PC-3 (cell line): ENCODE results near the gene UBE2H. TPM values are rescaled to one million over a fixed set of nuclear protein-coding genes. Genes with fewer than 3 reads are reported as not detected.
"Not testable (repeated sequence)": the region's sequence is repeated elsewhere in the genome, so short reads cannot be mapped to it uniquely, and the experiment has no call there.

Source experiments
- ATAC-seq: fragments of 200-7000 bp; cut with Tn5 transposase; 2 replicates; pipeline ENCODE4 v1.9.1; 2020; ENCODE audit warnings: mild to moderate bottlenecking, moderate library complexity
- BruUV-seq: library from RNA; stranded (reverse); fragments of 400-500 nt; replicated peaks from 2 replicates; lab custom pipeline; 2021; lab: Mats Ljungman, UMichigan
- CTCF ChIA-PET: fragments of 300-600 bp; sonication (Branson Sonifier 250); formaldehyde crosslinking; loops from one replicate; lab custom pipeline; 2022; ENCODE audit warnings: antibody characterized with exemption; lab: Charles Lee
- POLR2A ChIA-PET: fragments of 300-600 bp; sonication (Branson Sonifier 250); formaldehyde crosslinking; loops from one replicate; lab custom pipeline; 2022; ENCODE audit warnings: antibody characterized with exemption; ENCODE audit not compliant: unreplicated experiment; lab: Charles Lee
- DNase-seq: peaks from one replicate; pipeline ENCODE4 v3.0.0-alpha.2; 2015
- H2AFZ ChIP-seq: fragments of 300-600 bp; sonication (generic); 2 replicates; pipeline ENCODE4 v1.6.0; 2016; ENCODE audit warnings: antibody characterized with exemption, low read length
- H3F3A ChIP-seq: fragments of 300-600 bp; sonication (generic); one replicate; pipeline ENCODE4 v1.6.0; 2017; ENCODE audit warnings: antibody characterized with exemption, low read length, control low read depth, mild to moderate bottlenecking; ENCODE audit not compliant: unreplicated experiment
- H3K27ac ChIP-seq: fragments of 300-600 bp; sonication (generic); 2 replicates; pipeline ENCODE4 v1.5.1; 2016; ENCODE audit warnings: mild to moderate bottlenecking, low read length
- H3K27me3 ChIP-seq: fragments of 300-600 bp; sonication (generic); 2 replicates; pipeline ENCODE4 v1.6.1; 2016; ENCODE audit warnings: low read length, mixed read lengths
- H3K36me3 ChIP-seq: fragments of 300-600 bp; sonication (generic); 2 replicates; pipeline ENCODE4 v1.6.1; 2016; ENCODE audit warnings: low read depth, mixed run types, low read length, mixed read lengths
- H3K4me1 ChIP-seq: fragments of 300-600 bp; sonication (generic); 2 replicates; pipeline ENCODE4 v1.5.1; 2016; ENCODE audit warnings: low read length; ENCODE audit not compliant: insufficient read depth
- H3K4me2 ChIP-seq: fragments of 300-600 bp; sonication (generic); 2 replicates; pipeline ENCODE4 v1.6.0; 2016; ENCODE audit warnings: low read length
- H3K4me3 ChIP-seq: fragments of 300-600 bp; sonication (generic); 2 replicates; pipeline ENCODE4 v1.5.1; 2016; ENCODE audit warnings: mild to moderate bottlenecking, low read length, mixed read lengths
- H3K79me2 ChIP-seq: fragments of 300-600 bp; sonication (generic); 2 replicates; pipeline ENCODE4 v1.6.1; 2017; ENCODE audit warnings: low read length, mixed read lengths
- H3K9ac ChIP-seq: fragments of 300-600 bp; sonication (generic); 2 replicates; pipeline ENCODE4 v1.6.0; 2016; ENCODE audit warnings: mild to moderate bottlenecking, low read length
- H3K9me2 ChIP-seq: fragments of 300-600 bp; sonication (generic); replicated peaks from 2 replicates; pipeline ENCODE4 v1.6.1; 2016; ENCODE audit warnings: mixed run types, low read length, mixed read lengths
- H3K9me3 ChIP-seq: fragments of 300-600 bp; sonication (generic); 2 replicates; pipeline ENCODE4 v1.6.1; 2016; ENCODE audit warnings: low read length, mixed read lengths
- H4K20me1 ChIP-seq: fragments of 300-600 bp; sonication (generic); 2 replicates; pipeline ENCODE4 v1.6.1; 2016; ENCODE audit warnings: low read length, mixed read lengths
- EZH2 ChIP-seq: fragments of 300-600 bp; sonication (generic); IDR thresholded peaks from one replicate; pipeline ENCODE4 v1.6.1; 2017; ENCODE audit warnings: antibody characterized with exemption, mild to moderate bottlenecking, low read length; ENCODE audit not compliant: unreplicated experiment
- EZH2phosphoT487 ChIP-seq: fragments of 300-600 bp; sonication (generic); IDR thresholded peaks from 2 replicates; pipeline ENCODE4 v1.6.1; 2018; ENCODE audit warnings: mild to moderate bottlenecking, antibody characterized with exemption, low read length, borderline replicate concordance
- intact Hi-C: fragments of 100-400 bp; cut with micrococcal nuclease; formaldehyde crosslinking; loops from 2 replicates; pipeline ENCODE4 v1.9.0; 2023
- total RNA-seq: library from RNA; depleted of rRNA; stranded (reverse); fragments of >200 nt; gene quantifications from 2 replicates; pipeline ENCODE4 v1.2.3, GENCODE V29; 2014
- TF ChIP-seq, protein P1 (sequence below): fragments of 300-600 bp; sonication (generic); conservative IDR thresholded peaks from 2 replicates; pipeline ENCODE4 v1.5.1; 2017; ENCODE audit warnings: antibody characterized with exemption, low read depth, mild to moderate bottlenecking, low read length

Gene UBE2H
- total RNA-seq, 1 experiment from 2014 or later: 62.5 TPM

DNA sequence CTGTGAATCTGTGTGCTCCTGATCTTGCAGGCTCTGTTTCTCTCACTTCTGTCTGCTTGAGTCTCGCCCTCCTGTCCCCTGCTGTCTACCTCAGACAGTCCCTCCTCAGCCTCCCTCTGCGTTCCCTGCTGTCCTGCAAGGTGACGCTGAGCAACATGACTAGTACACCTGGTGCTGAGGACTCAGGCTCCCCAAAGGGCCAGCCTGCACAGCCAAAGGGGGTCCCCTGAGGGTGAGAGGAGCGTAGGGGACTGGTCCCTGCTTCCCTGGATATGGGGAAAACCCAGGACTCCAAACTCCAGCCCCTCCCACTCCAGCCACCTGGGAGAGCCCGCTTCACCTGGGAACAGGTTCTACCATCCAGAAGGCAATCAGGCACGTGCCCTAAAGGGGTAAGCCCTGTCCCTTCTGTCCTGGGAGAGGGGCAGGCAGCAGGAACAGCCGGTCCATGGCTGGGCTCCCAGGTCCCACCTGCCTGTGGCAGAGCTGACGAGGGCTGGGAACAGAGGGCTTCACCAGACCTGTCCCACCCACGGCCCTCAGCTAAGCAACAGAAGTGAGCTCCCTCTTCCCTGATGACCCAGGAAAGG, 156.5 kb downstream of the UBE2H start:
- TF ChIP-seq, protein P1, sequence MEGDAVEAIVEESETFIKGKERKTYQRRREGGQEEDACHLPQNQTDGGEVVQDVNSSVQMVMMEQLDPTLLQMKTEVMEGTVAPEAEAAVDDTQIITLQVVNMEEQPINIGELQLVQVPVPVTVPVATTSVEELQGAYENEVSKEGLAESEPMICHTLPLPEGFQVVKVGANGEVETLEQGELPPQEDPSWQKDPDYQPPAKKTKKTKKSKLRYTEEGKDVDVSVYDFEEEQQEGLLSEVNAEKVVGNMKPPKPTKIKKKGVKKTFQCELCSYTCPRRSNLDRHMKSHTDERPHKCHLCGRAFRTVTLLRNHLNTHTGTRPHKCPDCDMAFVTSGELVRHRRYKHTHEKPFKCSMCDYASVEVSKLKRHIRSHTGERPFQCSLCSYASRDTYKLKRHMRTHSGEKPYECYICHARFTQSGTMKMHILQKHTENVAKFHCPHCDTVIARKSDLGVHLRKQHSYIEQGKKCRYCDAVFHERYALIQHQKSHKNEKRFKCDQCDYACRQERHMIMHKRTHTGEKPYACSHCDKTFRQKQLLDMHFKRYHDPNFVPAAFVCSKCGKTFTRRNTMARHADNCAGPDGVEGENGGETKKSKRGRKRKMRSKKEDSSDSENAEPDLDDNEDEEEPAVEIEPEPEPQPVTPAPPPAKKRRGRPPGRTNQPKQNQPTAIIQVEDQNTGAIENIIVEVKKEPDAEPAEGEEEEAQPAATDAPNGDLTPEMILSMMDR: no peak
- TF ChIP-seq EZH2phosphoT487: no peak
- TF ChIP-seq EZH2: no peak
- no peak overlapping the region for H3K27ac ChIP-seq
- H3K9me3 ChIP-seq: no peaks in the 10 kb centered on the region
- H3K4me2 ChIP-seq: no peak overlapping the region
- intact Hi-C loops: no loop called here
- BruUV-seq: no TSS peak
- no peaks in the 10 kb centered on the region for H3K4me1 ChIP-seq
- DNase-seq: no peak
- H3K27me3 ChIP-seq: no peaks in the 10 kb centered on the region
- H3F3A ChIP-seq: no peaks in the 10 kb centered on the region
- no peak overlapping the region for H3K4me3 ChIP-seq
- H2AFZ ChIP-seq: no peak overlapping the region
- no peaks in the 10 kb centered on the region for H4K20me1 ChIP-seq
- H3K9me2 ChIP-seq: no peaks in the 10 kb centered on the region
- no peaks in the 10 kb centered on the region for H3K79me2 ChIP-seq
- no peak for ATAC-seq
- ChIA-PET POLR2A (no interaction called here), CTCF (no interaction called here)
- no peaks in the 10 kb centered on the region for H3K36me3 ChIP-seq
- H3K9ac ChIP-seq: no peak overlapping the region

DNA sequence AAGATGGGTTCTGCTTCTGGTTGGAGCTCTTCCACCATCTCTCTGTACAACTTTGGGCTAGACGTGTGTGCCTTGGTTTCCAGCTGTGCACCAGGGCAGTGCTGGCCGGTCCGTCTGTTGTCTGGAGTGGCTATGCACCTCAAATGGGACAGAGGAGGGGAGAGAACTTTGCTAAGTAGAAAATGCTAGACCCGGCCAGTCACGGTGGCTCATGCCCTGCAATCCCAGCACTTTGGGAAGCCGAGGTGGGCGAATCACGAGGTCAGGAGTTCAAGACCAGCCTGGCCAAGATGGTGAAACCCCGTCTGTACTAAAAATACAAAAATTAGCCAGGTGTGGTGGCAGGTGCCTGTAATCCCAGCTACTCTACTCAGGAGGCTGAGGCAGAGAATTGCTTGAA, 158.3 kb downstream of the UBE2H start:
- H3F3A ChIP-seq, ATAC-seq, H3K4me3 ChIP-seq, H4K20me1 ChIP-seq, H3K9me3 ChIP-seq, intact Hi-C loops, H3K36me3 ChIP-seq, DNase-seq, H2AFZ ChIP-seq, BruUV-seq, POLR2A ChIA-PET, H3K4me2 ChIP-seq, H3K9ac ChIP-seq, H3K27ac ChIP-seq, H3K27me3 ChIP-seq, CTCF ChIA-PET, H3K9me2 ChIP-seq, H3K79me2 ChIP-seq: not testable (repeated sequence)
- peaks cover 16% of the 10 kb centered on the region; the same call in 1 of the 2 replicates for H3K4me1 ChIP-seq

DNA sequence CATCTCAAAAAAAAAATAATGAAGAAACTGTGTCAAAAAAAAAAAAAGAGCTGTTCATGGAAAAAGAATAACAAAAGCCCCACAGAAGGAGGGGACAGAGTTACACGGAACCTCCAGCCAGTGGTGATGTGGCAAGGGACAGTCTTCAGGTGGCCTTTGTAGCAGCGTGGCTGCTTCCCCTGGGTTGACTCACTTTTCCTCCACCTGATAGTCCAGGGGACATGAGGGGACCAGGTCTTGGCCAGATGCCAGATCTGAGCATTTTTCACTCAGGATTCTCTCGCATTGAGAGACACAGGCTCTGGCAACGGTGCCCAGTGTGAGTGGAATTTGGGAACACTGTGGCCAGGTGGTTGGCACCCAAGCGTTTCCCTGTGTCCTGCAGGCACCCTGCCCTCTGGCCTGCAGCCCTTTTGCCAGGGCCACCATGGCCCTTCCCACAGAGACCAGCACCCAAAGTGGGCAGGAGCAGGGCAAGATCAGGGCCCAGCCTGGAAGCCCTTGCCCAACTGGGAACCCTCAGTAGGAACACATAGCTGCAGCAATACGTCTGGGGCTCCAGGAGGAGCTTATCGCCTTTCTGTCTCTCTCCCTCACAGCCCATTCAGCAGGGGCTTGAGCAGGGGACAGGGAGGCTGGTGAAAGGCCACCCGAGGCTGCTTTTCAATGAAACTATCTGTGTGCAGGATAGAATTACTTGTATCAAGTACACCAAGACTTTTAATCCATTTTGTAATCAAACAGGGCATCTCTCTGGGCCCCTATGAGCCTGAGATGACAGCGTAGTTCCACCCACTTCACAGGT, 159.1 kb downstream of the UBE2H start:
- Histone ChIP-seq H3K79me2 (no peaks in the 10 kb centered on the region), H3K36me3 (no peaks in the 10 kb centered on the region), H3F3A (no peaks in the 10 kb centered on the region), H4K20me1 (no peaks in the 10 kb centered on the region), H3K4me2 (no peak overlapping the region), H3K4me1 (peaks cover 16% of the 10 kb centered on the region; the same call in 1 of the 2 replicates), H2AFZ (no peak overlapping the region), H3K27ac (no peak overlapping the region), H3K27me3 (no peaks in the 10 kb centered on the region), H3K9me2 (no peaks in the 10 kb centered on the region), H3K9me3 (no peaks in the 10 kb centered on the region), H3K9ac (no peak overlapping the region), H3K4me3 (no peak overlapping the region)
- no peak for TF ChIP-seq EZH2phosphoT487
- TF ChIP-seq, protein P1: no peak
- TF ChIP-seq EZH2: no peak
- intact Hi-C loops: no loop called here
- POLR2A ChIA-PET: no interaction called here
- ATAC-seq: no peak
- DNase-seq: no peak
- BruUV-seq: no TSS peak
- CTCF ChIA-PET: no interaction called here
